ENCODE measurements around the gene ATP8B4.
A peak's percentile ranks its signal among the peaks of the same experiment; 100 is the strongest.

ATP8B4 gene

DNA sequence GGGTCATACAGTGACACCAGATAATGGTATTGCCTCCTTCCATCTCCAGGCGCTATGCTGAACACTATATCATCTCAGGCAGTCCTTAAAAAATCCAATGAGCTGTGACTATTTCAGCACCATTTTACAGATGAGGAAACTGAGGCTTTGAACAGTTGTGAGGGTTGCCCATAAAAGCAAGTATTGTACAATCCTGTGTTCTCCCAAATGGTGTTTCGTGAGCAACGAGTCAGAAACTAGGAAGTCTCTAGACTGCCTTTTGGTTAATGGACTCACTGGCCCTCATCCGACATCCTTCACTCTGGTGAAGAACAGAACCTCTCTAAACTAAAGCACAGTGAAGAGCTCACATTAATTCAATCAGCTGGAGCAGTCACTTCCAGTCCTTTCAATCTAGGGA lies 61.8 kb downstream of the ATP8B4 start:
- no peaks in the 10 kb centered on the region for H3K9me3 ChIP-seq (ENCODE audit: control insufficient read depth in 2 of 2, low read length in 2 of 2)
- H3K4me1 ChIP-seq (ENCODE audit: control insufficient read depth in 2 of 2, insufficient read depth in 2 of 2, low read length in 2 of 2): peaks cover 3 to 7% of the 10 kb centered on the region in 2 donors
- no peak overlapping the region for H3K9ac ChIP-seq (ENCODE audit: low read depth in 1 of 2, low read length in 2 of 2)
- no peak overlapping the region for H3K4me3 ChIP-seq (ENCODE audit: low read length in 2 of 2)
- H3K27ac ChIP-seq (ENCODE audit: low read depth in 2 of 2, low read length in 2 of 2): no peak overlapping the region
- no peaks in the 10 kb centered on the region for H3K36me3 ChIP-seq (ENCODE audit: control insufficient read depth in 2 of 2, insufficient read depth in 2 of 2, low read length in 2 of 2)
- H3K27me3 ChIP-seq (ENCODE audit: control insufficient read depth in 2 of 2, insufficient read depth in 2 of 2, low read length in 2 of 2): no peaks in the 10 kb centered on the region

DNA sequence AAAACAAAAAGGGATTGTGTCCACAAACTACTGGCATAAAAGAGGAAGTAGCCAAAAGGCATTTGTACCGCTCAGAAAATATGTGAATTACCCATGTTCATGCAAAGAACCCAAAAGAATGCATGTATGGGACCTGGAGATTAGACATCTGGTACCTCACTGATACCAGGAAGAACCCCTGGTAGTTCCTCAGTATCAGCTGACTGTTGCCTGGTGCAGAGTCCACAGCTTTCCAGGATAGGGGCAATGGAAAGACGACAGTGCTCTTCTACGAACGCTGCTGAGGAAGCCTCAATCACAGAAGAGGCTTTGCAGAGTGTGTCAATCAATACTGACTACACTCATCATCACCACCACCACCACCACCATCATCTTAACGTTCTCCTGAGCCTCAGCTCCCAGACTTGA lies 63.3 kb downstream of the ATP8B4 start:
- H3K36me3 ChIP-seq (ENCODE audit: control insufficient read depth in 2 of 2, insufficient read depth in 2 of 2, low read length in 2 of 2): no peaks in the 10 kb centered on the region
- no peak overlapping the region for H3K4me3 ChIP-seq (ENCODE audit: low read length in 2 of 2)
- H3K27me3 ChIP-seq (ENCODE audit: control insufficient read depth in 2 of 2, insufficient read depth in 2 of 2, low read length in 2 of 2): no peaks in the 10 kb centered on the region
- H3K9me3 ChIP-seq (ENCODE audit: control insufficient read depth in 2 of 2, low read length in 2 of 2): no peaks in the 10 kb centered on the region
- H3K27ac ChIP-seq (ENCODE audit: low read depth in 2 of 2, low read length in 2 of 2): peak overlapping the region; percentile 13 to 67
- peaks cover 3 to 7% of the 10 kb centered on the region in 2 donors for H3K4me1 ChIP-seq (ENCODE audit: control insufficient read depth in 2 of 2, insufficient read depth in 2 of 2, low read length in 2 of 2)
- H3K9ac ChIP-seq (ENCODE audit: low read depth in 1 of 2, low read length in 2 of 2): no peak overlapping the region

DNA sequence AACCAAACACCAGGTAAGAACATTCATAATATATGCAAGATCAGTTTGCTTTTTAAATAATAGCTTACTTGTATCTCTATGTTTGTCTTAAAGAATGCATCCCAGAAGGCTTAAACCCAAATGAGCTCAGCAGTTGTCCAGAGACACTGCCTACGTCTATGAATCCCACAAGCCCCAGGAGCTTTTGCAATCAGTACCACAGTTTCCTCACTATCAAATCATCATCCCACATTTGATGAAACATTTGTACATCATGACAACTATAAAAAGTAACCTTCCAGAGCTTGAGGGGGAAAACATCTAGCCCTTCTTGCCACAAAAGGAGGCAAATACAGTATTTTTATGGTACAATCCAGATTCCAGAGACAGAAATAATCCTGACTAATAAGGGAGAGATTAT lies 63.7 kb downstream of the ATP8B4 start:
- Histone ChIP-seq H3K9me3 (ENCODE audit: control insufficient read depth in 2 of 2, low read length in 2 of 2) (no peaks in the 10 kb centered on the region), H3K9ac (ENCODE audit: low read depth in 1 of 2, low read length in 2 of 2) (no peak overlapping the region), H3K27me3 (ENCODE audit: control insufficient read depth in 2 of 2, insufficient read depth in 2 of 2, low read length in 2 of 2) (no peaks in the 10 kb centered on the region), H3K4me1 (ENCODE audit: control insufficient read depth in 2 of 2, insufficient read depth in 2 of 2, low read length in 2 of 2) (peaks cover 3 to 7% of the 10 kb centered on the region in 2 donors), H3K36me3 (ENCODE audit: control insufficient read depth in 2 of 2, insufficient read depth in 2 of 2, low read length in 2 of 2) (no peaks in the 10 kb centered on the region), H3K4me3 (ENCODE audit: low read length in 2 of 2) (no peak overlapping the region), H3K27ac (ENCODE audit: low read depth in 2 of 2, low read length in 2 of 2) (peak overlapping the region; percentile 13 to 67)

DNA sequence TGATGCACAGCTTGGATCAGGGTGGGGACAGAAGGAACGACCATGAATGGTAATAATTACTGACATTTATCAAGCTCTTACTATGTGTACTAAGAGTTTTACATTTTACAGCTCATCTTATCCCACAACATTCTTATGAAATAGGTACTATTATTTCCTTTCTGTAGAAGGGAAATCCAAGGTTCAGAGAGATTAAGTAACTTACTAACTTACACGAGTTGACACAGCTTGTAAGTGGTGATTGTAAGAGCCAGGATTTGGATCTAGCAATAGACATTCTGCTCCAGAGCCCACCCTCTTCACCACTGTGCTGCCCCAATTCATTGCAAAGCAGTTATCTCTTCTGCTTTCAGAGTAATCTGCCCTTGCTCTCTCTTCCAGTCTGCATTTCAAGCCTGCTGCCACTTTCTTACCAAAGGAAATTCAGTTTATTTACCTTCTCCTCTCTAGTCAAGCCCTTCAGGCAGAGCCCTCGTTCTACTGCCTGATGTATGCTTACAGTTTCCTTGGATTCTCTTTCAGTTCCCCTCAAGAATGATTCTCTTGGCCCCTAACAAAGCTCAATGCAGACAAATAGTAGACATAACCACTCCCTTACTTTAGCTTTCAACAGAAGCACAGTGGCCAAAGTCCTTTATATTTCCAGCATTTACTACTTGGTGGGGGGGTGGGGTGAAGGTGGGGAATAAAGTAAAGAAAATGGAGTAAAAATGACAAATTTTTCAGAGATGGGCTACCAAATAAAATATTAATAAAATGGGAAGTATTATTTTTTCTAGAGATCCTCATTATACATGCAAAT lies 65.8 kb downstream of the ATP8B4 start:
- Histone ChIP-seq H3K36me3 (ENCODE audit: control insufficient read depth in 2 of 2, insufficient read depth in 2 of 2, low read length in 2 of 2) (no peaks in the 10 kb centered on the region), H3K27me3 (ENCODE audit: control insufficient read depth in 2 of 2, insufficient read depth in 2 of 2, low read length in 2 of 2) (no peaks in the 10 kb centered on the region), H3K27ac (ENCODE audit: low read depth in 2 of 2, low read length in 2 of 2) (peak overlapping the region in 1 of 2 donors; percentile 35), H3K9ac (ENCODE audit: low read depth in 1 of 2, low read length in 2 of 2) (no peak overlapping the region), H3K9me3 (ENCODE audit: control insufficient read depth in 2 of 2, low read length in 2 of 2) (no peaks in the 10 kb centered on the region), H3K4me3 (ENCODE audit: low read length in 2 of 2) (no peak overlapping the region), H3K4me1 (ENCODE audit: control insufficient read depth in 2 of 2, insufficient read depth in 2 of 2, low read length in 2 of 2) (peaks cover 3% of the 10 kb centered on the region in 2 donors)

DNA sequence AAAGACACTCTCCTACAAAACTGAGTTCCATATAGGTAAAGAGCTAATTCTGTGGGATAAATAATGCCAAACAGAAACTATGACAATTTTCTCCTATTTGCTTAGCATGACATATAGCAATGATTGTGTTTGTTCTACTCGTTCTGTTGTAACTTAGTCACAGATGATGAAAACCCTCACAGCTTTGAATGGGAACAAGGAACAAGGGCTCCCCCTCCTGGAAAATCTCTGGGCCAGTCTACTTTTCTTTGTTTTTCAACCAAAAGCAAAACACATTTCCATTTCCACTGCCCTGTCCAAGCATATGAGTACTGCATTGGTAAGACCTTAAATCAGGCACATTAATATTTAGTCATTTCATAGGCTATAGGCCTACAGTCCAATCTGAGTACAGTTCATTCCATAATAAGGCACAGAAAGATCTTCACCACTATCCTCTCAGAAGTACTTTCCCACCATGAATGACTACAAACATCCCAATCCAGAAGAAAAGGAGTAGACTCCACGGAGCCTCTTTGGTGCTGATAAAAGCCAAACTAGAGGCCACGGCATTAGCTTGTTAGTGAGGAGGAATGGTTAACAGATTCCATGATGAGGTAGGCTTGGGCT lies 67.1 kb downstream of the ATP8B4 start:
- no peak overlapping the region for H3K27ac ChIP-seq (ENCODE audit: low read depth in 2 of 2, low read length in 2 of 2)
- no peak overlapping the region for H3K4me3 ChIP-seq (ENCODE audit: low read length in 2 of 2)
- H3K36me3 ChIP-seq (ENCODE audit: control insufficient read depth in 2 of 2, insufficient read depth in 2 of 2, low read length in 2 of 2): no peaks in the 10 kb centered on the region
- no peak overlapping the region for H3K9ac ChIP-seq (ENCODE audit: low read depth in 1 of 2, low read length in 2 of 2)
- H3K27me3 ChIP-seq (ENCODE audit: control insufficient read depth in 2 of 2, insufficient read depth in 2 of 2, low read length in 2 of 2): no peaks in the 10 kb centered on the region
- peaks cover 0 to 2% of the 10 kb centered on the region in 2 donors for H3K4me1 ChIP-seq (ENCODE audit: control insufficient read depth in 2 of 2, insufficient read depth in 2 of 2, low read length in 2 of 2)
- H3K9me3 ChIP-seq (ENCODE audit: control insufficient read depth in 2 of 2, low read length in 2 of 2): no peaks in the 10 kb centered on the region

DNA sequence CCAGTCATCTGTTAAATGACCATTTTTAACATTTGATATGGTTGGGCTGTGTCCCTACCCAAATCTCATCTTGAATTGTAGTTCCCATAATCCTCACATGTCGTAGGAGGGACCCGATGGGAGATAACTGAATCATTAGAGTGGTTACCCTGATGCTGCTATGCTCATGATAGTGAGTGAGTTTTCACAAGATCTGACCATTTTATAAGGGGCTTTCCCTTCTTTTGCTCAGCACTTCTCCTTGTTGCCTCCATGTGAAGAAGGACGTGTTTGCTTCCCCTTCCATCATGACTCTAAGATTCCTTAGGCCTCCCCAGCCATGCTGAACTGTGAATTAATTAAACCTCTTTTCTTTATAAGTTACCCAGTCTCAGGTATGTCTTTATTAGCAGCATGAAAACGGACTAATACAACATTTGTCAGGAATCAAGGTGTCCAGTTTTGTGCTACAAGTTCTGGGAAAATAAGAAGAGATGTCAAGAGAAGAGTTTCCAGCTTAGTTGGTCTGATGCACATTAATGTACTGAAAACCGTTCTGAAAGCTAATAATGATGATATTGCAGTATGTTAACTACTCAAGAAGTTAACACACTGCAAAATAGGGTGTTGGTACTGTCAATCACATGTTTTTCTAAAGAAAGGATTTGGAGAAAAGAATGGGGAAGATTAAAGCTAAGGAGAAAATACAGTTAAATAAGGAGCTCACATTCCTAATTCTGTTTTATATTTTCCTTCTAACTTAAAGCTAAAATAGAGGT lies 67.9 kb downstream of the ATP8B4 start:
- no peak overlapping the region for H3K4me3 ChIP-seq (ENCODE audit: low read length in 2 of 2)
- no peaks in the 10 kb centered on the region for H3K9me3 ChIP-seq (ENCODE audit: control insufficient read depth in 2 of 2, low read length in 2 of 2)
- no peaks in the 10 kb centered on the region for H3K36me3 ChIP-seq (ENCODE audit: control insufficient read depth in 2 of 2, insufficient read depth in 2 of 2, low read length in 2 of 2)
- H3K27me3 ChIP-seq (ENCODE audit: control insufficient read depth in 2 of 2, insufficient read depth in 2 of 2, low read length in 2 of 2): no peaks in the 10 kb centered on the region
- no peak overlapping the region for H3K9ac ChIP-seq (ENCODE audit: low read depth in 1 of 2, low read length in 2 of 2)
- no peak overlapping the region for H3K27ac ChIP-seq (ENCODE audit: low read depth in 2 of 2, low read length in 2 of 2)
- H3K4me1 ChIP-seq (ENCODE audit: control insufficient read depth in 2 of 2, insufficient read depth in 2 of 2, low read length in 2 of 2): peaks cover 0 to 2% of the 10 kb centered on the region in 2 donors

DNA sequence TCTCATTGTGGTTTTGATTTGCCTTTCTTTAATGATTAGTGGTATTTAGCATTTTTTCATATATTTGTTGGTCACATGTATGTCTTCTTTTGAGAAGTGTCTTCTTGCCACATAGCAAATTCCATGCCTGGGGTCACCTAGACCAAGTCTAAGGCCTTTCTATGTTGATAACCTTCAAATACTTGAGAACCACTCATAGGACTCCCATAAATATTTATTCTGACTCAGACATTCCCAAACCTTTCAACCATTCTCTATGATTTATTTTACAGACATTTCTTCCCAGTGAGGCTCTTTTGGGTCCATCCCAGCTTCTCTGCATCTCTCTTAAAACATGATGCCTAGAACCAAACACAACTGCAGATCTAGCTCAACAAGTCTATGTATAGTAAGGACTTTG lies 69.2 kb downstream of the ATP8B4 start:
- Histone ChIP-seq H3K9me3 (ENCODE audit: control insufficient read depth in 2 of 2, low read length in 2 of 2) (no peaks in the 10 kb centered on the region), H3K27ac (ENCODE audit: low read depth in 2 of 2, low read length in 2 of 2) (no peak overlapping the region), H3K9ac (ENCODE audit: low read depth in 1 of 2, low read length in 2 of 2) (no peak overlapping the region), H3K4me1 (ENCODE audit: control insufficient read depth in 2 of 2, insufficient read depth in 2 of 2, low read length in 2 of 2) (no peaks in the 10 kb centered on the region), H3K4me3 (ENCODE audit: low read length in 2 of 2) (no peak overlapping the region), H3K36me3 (ENCODE audit: control insufficient read depth in 2 of 2, insufficient read depth in 2 of 2, low read length in 2 of 2) (no peaks in the 10 kb centered on the region), H3K27me3 (ENCODE audit: control insufficient read depth in 2 of 2, insufficient read depth in 2 of 2, low read length in 2 of 2) (no peaks in the 10 kb centered on the region)

DNA sequence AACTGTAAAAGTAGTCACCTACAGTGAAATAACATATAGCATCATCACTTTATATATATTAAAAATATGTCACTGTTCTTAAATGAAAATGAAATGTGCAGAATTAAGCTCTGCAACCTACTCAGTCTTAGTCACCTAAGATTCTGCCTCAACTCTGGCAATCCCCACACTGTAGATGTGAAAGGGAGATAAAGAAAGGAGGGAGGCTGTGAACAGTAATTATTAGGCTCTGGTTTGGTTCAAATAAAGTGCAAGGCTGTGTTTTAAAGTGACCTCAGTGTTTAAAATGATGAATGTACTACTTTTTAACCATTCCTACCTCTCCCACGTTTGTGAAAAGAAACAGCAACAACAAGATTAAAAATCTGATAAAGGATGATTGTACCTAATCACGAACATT lies 72.2 kb downstream of the ATP8B4 start:
- Histone ChIP-seq H3K27ac (ENCODE audit: low read depth in 2 of 2, low read length in 2 of 2) (no peak overlapping the region), H3K36me3 (ENCODE audit: control insufficient read depth in 2 of 2, insufficient read depth in 2 of 2, low read length in 2 of 2) (no peaks in the 10 kb centered on the region), H3K9ac (ENCODE audit: low read depth in 1 of 2, low read length in 2 of 2) (no peak overlapping the region), H3K27me3 (ENCODE audit: control insufficient read depth in 2 of 2, insufficient read depth in 2 of 2, low read length in 2 of 2) (no peaks in the 10 kb centered on the region), H3K4me1 (ENCODE audit: control insufficient read depth in 2 of 2, insufficient read depth in 2 of 2, low read length in 2 of 2) (no peaks in the 10 kb centered on the region), H3K4me3 (ENCODE audit: low read length in 2 of 2) (no peak overlapping the region), H3K9me3 (ENCODE audit: control insufficient read depth in 2 of 2, low read length in 2 of 2) (no peaks in the 10 kb centered on the region)

DNA sequence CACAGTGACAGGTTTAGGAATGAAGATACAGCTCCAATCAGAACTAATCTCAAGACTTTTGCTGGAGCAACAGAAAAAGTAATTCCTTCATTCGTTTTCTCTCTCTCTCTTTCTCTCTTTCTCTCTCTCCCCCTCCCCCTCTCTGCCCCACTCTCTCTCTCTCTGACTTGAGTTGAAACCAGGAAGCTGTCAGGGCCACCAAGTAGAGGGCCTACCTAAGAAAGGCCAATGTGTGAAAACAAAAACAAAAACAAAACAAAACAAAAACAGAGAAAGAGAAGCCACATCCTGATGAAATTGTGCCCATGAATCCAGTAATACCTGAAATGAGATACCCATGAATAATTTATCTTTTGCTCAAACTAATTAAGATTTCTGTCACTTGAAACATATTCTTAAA lies 72.9 kb downstream of the ATP8B4 start:
- no peak overlapping the region for H3K4me3 ChIP-seq (ENCODE audit: low read length in 2 of 2)
- H3K4me1 ChIP-seq (ENCODE audit: control insufficient read depth in 2 of 2, insufficient read depth in 2 of 2, low read length in 2 of 2): no peaks in the 10 kb centered on the region
- H3K27me3 ChIP-seq (ENCODE audit: control insufficient read depth in 2 of 2, insufficient read depth in 2 of 2, low read length in 2 of 2): no peaks in the 10 kb centered on the region
- no peaks in the 10 kb centered on the region for H3K36me3 ChIP-seq (ENCODE audit: control insufficient read depth in 2 of 2, insufficient read depth in 2 of 2, low read length in 2 of 2)
- no peak overlapping the region for H3K27ac ChIP-seq (ENCODE audit: low read depth in 2 of 2, low read length in 2 of 2)
- H3K9me3 ChIP-seq (ENCODE audit: control insufficient read depth in 2 of 2, low read length in 2 of 2): no peaks in the 10 kb centered on the region
- H3K9ac ChIP-seq (ENCODE audit: low read depth in 1 of 2, low read length in 2 of 2): no peak overlapping the region

DNA sequence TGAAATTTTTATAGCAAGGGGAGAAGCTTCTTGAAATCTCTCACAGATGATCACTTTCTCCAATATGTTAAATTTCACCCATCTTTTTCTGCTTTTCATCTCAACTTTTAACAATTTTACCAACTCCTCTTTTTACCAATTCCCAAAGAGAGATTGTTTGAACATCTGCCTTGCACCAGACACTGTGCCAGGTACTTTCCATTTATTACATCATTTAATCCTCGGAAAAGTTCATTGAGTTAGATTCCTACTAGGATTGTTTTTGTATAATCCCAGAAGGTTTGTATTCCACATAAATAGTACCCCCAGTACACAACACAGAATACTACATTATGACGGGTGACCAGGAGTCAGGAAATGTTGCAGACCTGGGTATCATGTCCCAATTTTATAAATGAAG lies 74.1 kb downstream of the ATP8B4 start:
- Histone ChIP-seq H3K27ac (ENCODE audit: low read depth in 2 of 2, low read length in 2 of 2) (no peak overlapping the region), H3K4me3 (ENCODE audit: low read length in 2 of 2) (no peak overlapping the region), H3K36me3 (ENCODE audit: control insufficient read depth in 2 of 2, insufficient read depth in 2 of 2, low read length in 2 of 2) (no peaks in the 10 kb centered on the region), H3K9me3 (ENCODE audit: control insufficient read depth in 2 of 2, low read length in 2 of 2) (no peaks in the 10 kb centered on the region), H3K27me3 (ENCODE audit: control insufficient read depth in 2 of 2, insufficient read depth in 2 of 2, low read length in 2 of 2) (no peaks in the 10 kb centered on the region), H3K4me1 (ENCODE audit: control insufficient read depth in 2 of 2, insufficient read depth in 2 of 2, low read length in 2 of 2) (no peaks in the 10 kb centered on the region), H3K9ac (ENCODE audit: low read depth in 1 of 2, low read length in 2 of 2) (no peak overlapping the region)
